ENCODE data around the gene CDC20.
A peak's percentile ranks its signal among the peaks of the same experiment; 100 is the strongest.

CDC20 gene

DNA sequence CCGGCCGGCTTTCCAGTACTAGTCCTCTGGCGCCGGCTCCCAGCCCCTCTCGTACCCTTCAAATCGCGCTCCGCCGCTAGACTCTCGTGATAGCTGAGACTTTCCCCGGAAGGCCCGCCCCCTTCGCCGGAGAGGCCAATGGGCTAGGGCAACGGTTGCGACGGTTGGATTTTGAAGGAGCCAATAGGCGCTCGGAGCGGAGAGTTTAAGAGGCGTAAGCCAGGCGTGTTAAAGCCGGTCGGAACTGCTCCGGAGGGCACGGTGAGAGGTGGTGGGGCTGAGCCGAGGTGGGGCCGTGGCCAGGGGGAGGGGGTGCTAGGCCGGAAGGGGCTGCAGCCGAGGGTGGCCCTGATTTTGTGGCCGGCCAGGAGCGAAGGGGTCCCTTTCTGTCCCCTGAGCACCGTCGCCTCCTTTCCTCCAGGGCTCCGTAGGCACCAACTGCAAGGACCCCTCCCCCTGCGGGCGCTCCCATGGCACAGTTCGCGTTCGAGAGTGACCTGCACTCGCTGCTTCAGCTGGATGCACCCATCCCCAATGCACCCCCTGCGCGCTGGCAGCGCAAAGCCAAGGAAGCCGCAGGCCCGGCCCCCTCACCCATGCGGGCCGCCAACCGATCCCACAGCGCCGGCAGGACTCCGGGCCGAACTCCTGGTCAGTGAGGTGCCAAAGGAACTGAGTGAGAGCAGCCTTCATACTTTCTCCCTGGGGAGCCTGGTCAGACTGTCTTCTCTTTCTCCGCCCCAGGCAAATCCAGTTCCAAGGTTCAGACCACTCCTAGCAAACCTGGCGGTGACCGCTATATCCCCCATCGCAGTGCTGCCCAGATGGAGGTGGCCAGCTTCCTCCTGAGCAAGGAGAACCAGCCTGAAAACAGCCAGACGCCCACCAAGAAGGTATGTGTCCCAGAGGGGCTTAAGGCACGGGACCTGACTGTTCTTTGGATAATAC, at the start of gene CDC20:
CDC20 (plus strand) TSS at position 236 of the 948 bp plus-strand sequence; CDS start at position 471, 235 bp downstream.
- DNase-seq = peak; percentile 97

DNA sequence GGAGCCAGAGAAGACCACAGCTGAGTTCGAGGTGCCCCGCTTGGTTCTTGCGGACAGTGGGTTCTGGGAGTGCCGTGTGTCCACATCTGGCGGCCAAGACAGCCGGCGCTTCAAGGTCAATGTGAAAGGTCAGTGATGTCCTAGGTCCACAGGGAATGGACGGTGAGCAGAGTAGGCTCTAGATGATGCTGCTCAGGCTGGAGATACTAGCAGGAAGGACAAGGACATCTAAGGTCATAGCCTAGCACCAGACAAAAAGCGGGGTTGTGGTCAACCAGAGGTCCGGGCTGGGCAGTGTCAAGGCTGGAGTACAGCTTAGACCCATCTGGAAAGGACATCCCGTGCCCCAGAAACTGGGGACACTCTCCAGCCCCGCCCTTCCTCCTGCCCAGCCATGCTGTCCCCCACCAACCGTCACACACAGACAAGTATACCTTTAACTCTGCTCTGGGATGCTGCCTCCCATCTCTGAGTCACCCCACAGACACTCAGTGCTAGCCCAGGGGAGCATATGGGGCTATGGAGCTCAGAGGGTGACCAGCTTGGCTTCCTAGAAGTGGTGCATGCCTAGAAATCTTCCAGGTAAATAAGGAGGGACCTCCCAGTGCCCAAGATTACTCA, 49.3 kb upstream of the CDC20 start:
- no peak for DNase-seq

DNA sequence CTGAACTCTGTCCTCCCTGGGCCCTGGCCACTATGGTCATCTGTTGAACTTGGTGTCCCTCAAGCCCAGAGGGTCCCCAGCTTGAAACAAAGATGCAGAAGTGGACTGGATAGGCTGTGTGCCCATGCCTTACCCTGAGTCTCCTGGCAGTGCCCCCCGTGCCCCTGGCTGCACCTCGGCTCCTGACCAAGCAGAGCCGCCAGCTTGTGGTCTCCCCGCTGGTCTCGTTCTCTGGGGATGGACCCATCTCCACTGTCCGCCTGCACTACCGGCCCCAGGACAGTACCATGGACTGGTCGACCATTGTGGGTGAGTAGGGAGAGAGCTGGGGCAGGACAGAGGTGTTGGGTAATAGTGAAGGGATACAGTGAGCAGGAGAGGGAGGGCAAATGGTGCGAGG, 47.3 kb upstream of the CDC20 start:
- no peak for DNase-seq

DNA sequence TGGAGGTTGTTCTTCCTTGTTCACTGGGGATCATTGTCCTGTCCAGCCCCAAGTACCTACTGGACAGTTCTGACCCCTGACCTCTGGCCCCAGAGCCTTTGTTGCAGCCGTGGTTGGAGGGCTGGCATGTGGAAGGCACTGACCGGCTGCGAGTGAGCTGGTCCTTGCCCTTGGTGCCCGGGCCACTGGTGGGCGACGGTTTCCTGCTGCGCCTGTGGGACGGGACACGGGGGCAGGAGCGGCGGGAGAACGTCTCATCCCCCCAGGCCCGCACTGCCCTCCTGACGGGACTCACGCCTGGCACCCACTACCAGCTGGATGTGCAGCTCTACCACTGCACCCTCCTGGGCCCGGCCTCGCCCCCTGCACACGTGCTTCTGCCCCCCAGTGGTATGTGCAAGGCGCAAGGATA, 46.6 kb upstream of the CDC20 start:
- DNase-seq = no peak

DNA sequence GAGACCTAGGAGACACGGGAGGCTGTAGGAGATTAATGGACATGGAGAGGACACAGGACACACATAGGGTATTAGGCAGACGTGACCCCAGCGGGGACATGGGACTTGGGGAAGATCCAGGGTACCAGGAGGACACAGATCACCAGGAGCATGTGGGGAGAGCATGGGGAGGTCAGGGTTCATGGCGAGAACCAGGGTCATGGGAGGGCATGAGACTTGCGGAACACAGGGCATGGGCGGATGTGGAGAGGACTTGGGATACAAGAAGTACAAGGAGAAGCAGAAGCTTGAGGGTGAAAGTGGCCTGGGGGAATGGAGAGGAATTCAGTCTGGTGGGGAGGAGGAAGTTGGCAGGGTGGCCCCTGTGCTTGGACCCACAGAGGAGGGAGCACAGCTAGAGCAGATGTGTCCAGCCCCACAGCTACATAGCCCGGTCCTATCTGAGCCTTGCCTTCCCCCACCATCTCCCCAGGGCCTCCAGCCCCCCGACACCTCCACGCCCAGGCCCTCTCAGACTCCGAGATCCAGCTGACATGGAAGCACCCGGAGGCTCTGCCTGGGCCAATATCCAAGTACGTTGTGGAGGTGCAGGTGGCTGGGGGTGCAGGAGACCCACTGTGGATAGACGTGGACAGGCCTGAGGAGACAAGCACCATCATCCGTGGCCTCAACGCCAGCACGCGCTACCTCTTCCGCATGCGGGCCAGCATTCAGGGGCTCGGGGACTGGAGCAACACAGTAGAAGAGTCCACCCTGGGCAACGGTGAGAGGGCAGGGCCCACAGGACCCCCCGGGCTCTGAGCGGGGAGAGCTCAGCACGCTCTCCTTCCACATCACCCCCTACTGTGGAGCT, 45.9 kb upstream of the CDC20 start:
- DNase-seq = no peak

DNA sequence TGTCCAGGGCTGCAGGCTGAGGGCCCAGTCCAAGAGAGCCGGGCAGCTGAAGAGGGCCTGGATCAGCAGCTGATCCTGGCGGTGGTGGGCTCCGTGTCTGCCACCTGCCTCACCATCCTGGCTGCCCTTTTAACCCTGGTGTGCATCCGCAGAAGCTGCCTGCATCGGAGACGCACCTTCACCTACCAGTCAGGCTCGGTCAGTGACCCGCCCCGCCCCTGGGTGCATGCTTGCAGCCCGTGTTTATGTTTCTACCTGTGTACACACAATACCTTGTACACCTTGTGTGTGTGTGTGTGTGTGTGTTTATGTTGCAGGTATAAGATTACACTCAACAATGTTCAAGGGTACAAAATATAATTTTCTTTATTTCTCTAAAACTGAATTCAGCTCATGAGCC, 45.0 kb upstream of the CDC20 start:
- no peak for DNase-seq

DNA sequence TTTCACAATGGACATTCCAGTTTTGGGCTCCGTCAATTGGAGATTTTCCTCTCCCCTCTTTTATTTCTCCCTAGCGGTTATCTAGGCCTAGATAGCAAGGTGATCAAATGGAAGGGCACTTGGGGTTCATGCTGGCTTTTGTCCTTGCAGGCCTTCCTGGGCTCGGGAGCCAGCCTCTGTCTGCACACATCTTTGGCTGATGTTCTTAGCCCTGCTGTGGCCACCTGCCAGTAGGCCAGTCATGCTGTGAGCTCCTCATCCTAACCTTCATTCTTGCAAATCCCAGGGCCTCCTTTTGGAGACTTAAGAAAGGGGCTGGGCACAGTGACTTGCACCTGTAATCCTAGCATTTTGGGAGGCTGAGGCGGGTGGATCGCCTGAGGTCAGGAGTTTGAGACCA, 44.5 kb upstream of the CDC20 start:
- no peak for DNase-seq

DNA sequence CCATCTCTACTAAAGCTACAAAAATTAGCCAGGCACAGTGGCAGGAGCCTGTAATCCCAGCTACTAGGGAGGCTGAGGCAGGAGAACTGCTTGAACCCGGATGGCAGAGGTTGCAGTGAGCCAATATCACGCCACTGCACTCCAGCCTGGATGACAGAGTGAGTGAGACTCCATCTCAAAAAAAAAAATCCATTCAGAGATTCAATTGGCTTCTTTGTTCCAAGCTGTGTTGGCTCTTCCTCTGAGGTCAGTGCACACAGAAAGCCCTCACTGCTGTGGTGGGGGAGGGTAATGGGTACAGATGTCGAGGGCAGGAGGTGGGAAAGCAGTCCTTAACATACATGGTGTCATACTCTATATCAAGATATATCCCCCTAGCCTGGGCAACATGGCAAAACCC, 43.3 kb upstream of the CDC20 start:
- DNase-seq = no peak

DNA sequence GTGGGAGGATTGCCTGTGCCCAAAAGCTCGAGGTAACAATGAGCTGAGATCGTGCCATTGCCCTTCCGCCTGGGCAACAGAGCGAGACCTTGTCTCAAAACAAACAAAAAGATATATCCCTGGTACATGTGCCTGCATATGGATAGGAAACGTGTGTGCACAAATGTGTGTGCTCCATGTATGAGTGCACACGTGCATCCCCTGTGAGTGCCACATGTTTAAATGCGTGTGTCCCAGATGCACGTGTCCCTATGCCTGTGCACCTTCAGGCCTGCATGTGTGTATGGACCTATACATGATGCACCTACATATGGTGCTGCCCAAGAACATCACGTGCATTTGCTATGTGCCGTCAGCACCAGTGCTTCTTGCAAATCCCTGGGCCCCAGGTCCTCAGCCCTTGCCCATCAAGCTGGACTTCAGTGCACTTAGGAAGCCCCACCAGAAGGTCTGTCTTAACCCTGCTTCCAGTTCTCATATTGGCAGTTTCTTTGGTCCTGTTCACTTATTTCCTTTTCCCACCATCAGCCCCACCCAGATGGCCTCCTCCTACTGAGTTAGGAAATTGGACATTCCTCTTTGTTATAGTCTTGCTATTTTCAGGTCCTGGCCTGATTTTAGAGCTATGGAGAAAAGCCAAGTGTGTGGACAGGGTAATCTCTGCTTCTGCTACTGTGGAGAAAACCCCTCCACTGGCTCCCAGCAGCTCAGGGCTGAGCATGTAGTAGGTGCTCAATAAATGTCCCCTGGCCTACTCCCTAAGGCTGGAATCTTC, 42.6 kb upstream of the CDC20 start:
- DNase-seq = no peak

DNA sequence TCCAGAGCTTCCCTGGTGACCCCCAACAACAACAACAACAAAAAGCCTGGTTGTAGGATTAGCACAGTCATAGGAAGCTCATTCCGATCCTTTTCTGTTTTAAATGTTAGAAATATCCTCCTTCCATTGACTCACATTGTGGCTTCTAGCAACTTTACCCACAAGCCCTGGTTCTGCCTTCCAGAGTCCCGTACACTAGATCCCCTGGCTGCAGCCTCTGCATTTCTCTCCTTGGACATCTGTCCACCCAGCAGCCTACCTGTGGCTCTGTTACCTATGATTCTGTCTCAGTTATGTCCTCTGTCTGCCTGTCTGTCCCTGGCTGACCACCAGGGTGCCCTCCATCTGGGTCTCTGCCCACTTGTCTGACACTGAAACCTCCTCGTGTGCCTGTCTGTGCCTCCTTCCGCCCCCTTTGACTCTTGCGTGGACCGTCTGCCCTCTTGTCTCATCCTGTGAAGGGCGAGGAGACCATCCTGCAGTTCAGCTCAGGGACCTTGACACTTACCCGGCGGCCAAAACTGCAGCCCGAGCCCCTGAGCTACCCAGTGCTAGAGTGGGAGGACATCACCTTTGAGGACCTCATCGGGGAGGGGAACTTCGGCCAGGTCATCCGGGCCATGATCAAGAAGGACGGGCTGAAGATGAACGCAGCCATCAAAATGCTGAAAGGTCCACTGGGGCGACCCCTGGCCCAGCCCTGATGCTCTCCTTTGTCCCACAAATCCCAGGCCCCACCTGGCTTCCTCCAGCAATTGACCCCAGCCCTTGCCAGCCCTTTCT, 41.9 kb upstream of the CDC20 start:
- no peak for DNase-seq

DNA sequence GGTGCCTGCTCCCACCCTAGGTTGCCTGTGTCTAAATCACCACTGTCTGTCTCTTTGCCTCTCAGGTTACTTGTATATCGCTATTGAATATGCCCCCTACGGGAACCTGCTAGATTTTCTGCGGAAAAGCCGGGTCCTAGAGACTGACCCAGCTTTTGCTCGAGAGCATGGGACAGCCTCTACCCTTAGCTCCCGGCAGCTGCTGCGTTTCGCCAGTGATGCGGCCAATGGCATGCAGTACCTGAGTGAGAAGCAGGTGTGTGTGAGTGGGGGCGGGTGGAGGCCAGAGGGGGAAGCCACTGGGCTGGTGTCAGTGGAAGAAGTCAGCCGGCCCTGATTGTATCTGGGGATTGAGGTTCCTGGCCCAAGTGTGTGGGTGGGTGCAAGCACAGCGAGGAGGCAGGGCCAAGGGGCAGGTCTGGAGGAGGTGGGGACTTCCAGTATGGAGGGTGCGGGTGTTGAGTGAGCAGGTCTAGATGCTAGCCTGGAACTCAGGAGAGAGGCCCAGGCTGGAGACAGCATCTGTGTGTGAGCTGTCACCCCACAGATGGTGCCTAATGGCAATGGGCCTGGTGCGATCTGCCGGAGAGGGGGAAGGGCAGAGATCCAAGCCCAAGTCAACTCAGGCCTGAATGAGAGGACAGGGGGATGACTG, 40.8 kb upstream of the CDC20 start:
- DNase-seq = no peak

DNA sequence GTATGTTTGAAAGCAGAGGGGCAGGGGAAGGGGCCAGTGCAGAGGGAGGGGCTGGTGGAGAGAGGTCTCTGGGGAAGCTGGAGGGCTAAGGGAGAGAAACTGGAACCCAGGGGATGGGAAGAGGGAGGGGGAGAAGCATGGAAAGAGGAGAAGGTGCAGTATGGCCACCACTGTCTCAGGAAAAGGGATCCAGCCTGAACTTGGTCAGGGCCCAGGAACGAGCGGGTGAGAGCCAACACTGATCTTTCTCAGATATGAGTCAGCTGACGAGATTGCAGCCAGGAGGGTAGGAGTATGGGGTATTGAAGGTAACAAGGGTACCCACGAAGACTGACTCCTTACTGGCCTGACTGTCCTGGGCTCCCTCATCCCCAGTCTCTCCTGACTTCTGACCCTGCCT, 40.0 kb upstream of the CDC20 start:
- DNase-seq = no peak

DNA sequence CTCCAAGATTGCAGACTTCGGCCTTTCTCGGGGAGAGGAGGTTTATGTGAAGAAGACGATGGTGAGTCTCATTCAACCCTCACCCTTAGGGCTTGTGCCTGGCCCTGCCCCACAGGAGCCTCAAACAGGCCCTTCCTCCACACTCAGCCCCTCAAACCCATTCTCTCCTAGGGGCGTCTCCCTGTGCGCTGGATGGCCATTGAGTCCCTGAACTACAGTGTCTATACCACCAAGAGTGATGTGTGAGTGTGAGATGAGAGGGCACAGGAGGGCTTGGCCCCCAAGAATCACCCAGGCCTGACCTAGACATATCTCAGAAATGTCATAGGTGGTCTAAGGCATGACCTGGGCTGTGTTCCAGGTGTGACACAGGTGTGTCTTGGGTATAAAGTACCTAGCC, 39.5 kb upstream of the CDC20 start:
- no peak for DNase-seq

DNA sequence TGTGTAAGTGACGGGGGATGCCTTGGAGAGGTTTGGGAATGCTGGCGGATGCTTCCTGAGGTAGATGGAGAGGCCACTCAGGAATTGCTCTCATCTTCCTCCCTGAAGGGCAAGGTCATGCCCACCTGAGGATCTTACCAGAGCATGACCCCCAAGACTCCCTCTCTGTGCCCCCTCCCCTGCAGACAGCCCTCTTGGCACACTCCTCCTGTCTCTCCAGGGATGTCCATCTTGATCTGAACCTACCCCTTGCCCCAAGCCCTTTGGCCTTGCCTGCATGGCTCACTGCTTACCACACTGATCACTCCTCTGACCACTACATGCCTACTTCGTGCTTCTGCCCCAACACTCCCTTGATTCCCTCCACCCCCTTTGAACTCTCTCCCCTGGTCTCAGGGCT, 39.0 kb upstream of the CDC20 start:
- DNase-seq = no peak

DNA sequence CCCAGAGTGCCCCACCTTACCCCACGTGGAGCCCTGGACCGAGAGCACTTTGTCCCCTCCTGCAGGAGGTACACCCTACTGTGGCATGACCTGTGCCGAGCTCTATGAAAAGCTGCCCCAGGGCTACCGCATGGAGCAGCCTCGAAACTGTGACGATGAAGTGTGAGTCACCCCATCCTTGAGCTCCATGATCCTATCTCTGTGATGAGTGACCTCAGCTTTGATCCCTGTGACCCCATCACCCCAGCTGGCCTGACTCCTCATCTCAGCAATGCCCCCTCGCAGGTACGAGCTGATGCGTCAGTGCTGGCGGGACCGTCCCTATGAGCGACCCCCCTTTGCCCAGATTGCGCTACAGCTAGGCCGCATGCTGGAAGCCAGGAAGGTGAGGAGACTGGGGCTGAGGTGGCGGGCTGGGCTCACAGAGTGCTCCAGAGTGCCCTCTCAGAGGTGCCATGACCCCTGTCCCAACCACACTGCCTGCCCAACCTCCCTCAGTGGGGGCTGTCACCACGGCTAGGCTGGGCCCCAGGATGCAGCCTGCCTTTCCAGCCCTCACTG, 37.4 kb upstream of the CDC20 start:
- no peak for DNase-seq

DNA sequence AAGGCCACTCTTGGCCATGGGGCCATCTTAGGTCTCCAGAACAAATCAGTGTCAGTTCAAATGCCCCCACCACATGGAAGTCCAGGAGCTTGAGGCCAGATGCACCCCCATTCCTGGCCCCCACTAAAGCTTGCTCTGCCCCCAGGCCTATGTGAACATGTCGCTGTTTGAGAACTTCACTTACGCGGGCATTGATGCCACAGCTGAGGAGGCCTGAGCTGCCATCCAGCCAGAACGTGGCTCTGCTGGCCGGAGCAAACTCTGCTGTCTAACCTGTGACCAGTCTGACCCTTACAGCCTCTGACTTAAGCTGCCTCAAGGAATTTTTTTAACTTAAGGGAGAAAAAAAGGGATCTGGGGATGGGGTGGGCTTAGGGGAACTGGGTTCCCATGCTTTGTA, 36.3 kb upstream of the CDC20 start:
- no peak for DNase-seq

DNA sequence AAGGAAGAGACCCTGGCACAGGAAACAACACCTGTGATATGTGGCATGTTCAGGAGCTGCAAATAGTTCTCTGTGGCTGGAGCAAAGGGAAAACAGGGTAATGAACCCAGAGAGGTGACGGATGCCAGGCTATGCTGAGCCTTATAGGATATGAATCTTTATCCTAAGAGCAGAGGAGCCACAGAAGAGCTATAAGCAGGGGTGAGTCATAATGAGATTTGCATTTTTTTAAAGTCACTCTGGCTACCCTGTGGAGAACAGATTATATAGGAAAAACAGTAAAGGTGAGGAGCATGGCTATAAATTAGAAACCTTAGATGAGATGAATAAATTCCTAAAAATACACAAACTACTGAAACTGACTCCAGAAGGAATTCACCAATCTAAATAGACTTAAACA, 34.0 kb upstream of the CDC20 start:
- DNase-seq = no peak

DNA sequence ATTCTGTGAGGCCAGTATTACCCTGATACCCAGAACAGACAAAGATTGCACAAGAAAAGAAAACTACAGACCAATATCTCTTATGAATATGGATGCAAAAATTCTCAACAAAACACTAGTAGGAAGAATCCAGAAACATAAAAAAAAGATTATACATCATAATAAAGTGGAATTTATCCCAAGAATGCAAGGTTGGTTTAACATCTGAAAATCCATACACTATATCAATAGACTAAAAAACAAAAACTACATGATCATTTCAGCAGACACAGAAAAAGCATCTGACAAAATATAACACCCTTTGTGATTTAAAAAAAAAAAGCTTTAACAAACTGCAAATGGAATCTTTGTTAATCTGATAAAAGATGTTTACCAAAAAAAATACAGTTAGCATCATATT, 33.4 kb upstream of the CDC20 start:
- DNase-seq = no peak

DNA sequence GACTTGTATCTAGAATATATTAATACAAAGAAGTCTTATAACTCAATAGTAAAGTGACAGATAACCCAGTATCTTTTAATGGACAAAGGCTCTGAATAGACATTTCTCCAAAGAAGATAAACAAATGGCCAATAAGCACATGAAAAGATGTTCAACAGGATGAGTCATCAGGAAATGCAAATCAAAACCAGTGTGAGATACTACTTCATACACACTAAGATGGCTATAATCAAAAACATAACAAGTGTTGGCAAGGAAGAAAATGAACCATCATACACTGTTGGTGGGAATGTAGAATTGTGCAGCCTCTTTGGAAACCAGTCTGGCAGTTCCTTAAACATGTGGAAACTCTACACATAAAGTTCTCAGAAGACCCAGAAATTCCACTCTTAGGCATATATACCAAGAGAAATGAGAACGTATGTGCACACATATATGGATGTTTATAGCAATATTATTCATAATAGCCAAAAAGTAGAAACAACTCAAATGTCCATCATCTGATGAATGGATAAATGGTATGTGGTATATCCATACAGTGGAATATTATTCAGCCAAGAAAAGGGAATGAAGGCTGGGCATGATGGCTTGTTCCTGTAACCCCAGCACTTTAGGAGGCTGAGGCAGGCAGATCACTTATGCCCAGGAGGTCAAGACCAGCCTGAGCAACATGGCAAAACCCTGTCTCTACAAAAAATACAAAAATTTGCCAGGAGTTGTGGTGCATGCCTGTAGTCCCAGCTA, 31.1 kb upstream of the CDC20 start:
- no peak for DNase-seq
